Transverse colon (tissue), 3 donors: ENCODE measurements around the gene CDX1.

Experiments used
- CTCF ChIP-seq, 5 experiments: fragments of 200-600 bp in 3 of 5; fragments of 450-650 bp in 2 of 5; sonication (generic) in 3 of 5; IDR thresholded peaks; 1 replicate in 2 of 5; 2 replicates in 3 of 5; pipeline ENCODE4 v1.5.1; 2016 to 2017; ENCODE audit warnings: antibody characterized with exemption in 5 of 5, inconsistent platforms in 3 of 5, mild to moderate bottlenecking in 2 of 5, moderate library complexity in 1 of 5
- POLR2A ChIP-seq: fragments of 450-650 bp; IDR thresholded peaks from one replicate; pipeline ENCODE4 v1.6.1; 2016; ENCODE audit warnings: antibody characterized with exemption, mild to moderate bottlenecking, moderate library complexity

- TF ChIP-seq POLR2A (no peak), CTCF (IDR thresholded peaks at IDR 0.05) (no peak)
Observed at GRCh38 chr5:150146235-150146634, 20.3 kb upstream of the CDX1 start.
